Liver (tissue), 3 donors: ENCODE results near the gene FBXW2.

Experiments
- ATF3 ChIP-seq: IDR thresholded peaks from 2 replicates; pipeline ENCODE4 v1.6.1; 2016; ENCODE audit warnings: antibody characterized with exemption
- CTCF ChIP-seq: fragments of 150-350 bp; IDR thresholded peaks from 2 replicates; pipeline ENCODE4 v1.5.1; 2017; ENCODE audit warnings: improper control_type of control experiment, low read depth, low read length; ENCODE audit not compliant: missing input control
- EGR1 ChIP-seq, 2 donors: IDR thresholded peaks; 2 replicates each; pipeline ENCODE4 v1.6.1; 2016 to 2018; ENCODE audit warnings: antibody characterized with exemption in 2 of 2, low read depth in 2 of 2
- FOXA1 ChIP-seq: IDR thresholded peaks from 2 replicates; pipeline ENCODE4 v1.6.1; 2016; ENCODE audit warnings: antibody characterized with exemption
- HNF4G ChIP-seq: IDR thresholded peaks from 2 replicates; pipeline ENCODE4 v1.6.1; 2016; ENCODE audit warnings: antibody characterized with exemption
- MAX ChIP-seq: IDR thresholded peaks from 2 replicates; pipeline ENCODE4 v1.6.1; 2016; ENCODE audit warnings: antibody characterized with exemption
- NR2F2 ChIP-seq: IDR thresholded peaks from 2 replicates; pipeline ENCODE4 v1.6.1; 2016; ENCODE audit warnings: antibody characterized with exemption
- RAD21 ChIP-seq, 2 donors: IDR thresholded peaks; 2 replicates each; pipeline ENCODE4 v1.6.1; 2016; ENCODE audit warnings: antibody characterized with exemption in 2 of 2, mild to moderate bottlenecking in 2 of 2
- REST ChIP-seq: IDR thresholded peaks from 2 replicates; pipeline ENCODE4 v1.6.1; 2016; ENCODE audit warnings: antibody characterized with exemption, mild to moderate bottlenecking
- RXRA ChIP-seq, 2 donors: IDR thresholded peaks; 2 replicates each; pipeline ENCODE4 v1.6.1; 2017 to 2018; ENCODE audit warnings: antibody characterized with exemption in 2 of 2, mild to moderate bottlenecking in 1 of 2
- SP1 ChIP-seq: IDR thresholded peaks from 2 replicates; pipeline ENCODE4 v1.6.1; 2018; ENCODE audit warnings: antibody characterized with exemption, mild to moderate bottlenecking
- TAF1 ChIP-seq: conservative IDR thresholded peaks from 2 replicates; pipeline ENCODE4 v1.6.1; 2016; ENCODE audit warnings: antibody characterized with exemption, mild to moderate bottlenecking
- YY1 ChIP-seq: IDR thresholded peaks from 2 replicates; pipeline ENCODE4 v1.6.1; 2016; ENCODE audit warnings: antibody characterized with exemption, mild to moderate bottlenecking
- ZBTB33 ChIP-seq: IDR thresholded peaks from 2 replicates; pipeline ENCODE4 v1.6.1; 2016; ENCODE audit warnings: antibody characterized with exemption
- donor health status: healthy.
- donor health status: healthy.

GRCh38 chr9:120768886-120769285, 24.3 kb downstream of the FBXW2 start:
- TF ChIP-seq CTCF (no peak), RAD21 (IDR thresholded peaks at IDR 0.05) (no peak), FOXA1 (no peak), MAX (no peak), SP1 (no peak), ZBTB33 (no peak), RXRA (IDR thresholded peaks at IDR 0.05) (no peak), TAF1 (no peak), REST (no peak), NR2F2 (no peak), EGR1 (IDR thresholded peaks at IDR 0.05; ENCODE audit: low read depth in 2 of 2) (no peak), HNF4G (no peak), ATF3 (no peak), YY1 (no peak)
